ENCODE measurements around the gene PFN1.

DNA sequence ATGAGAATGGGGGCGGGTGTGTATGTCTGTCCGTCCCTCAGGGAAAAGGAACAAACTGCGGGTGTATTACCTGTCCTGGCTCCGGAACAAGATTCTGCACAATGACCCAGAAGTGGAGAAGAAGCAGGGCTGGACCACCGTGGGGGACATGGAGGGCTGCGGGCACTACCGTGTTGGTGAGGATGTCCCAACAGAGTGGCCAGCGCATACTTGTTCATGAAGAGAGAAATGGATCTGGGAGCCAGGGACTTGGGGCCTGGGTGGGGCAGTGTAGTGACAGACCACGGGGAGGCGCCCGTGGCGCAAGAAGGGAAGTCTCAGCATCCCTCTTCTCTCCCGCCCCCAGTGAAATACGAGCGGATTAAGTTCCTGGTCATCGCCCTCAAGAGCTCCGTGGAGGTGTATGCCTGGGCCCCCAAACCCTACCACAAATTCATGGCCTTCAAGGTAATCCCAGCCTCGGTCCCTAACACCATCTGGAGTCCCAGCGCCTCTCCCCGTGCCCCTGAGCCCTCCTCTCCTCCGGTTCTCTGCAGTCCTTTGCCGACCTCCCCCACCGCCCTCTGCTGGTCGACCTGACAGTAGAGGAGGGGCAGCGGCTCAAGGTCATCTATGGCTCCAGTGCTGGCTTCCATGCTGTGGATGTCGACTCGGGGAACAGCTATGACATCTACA, 52.5 kb downstream of the PFN1 start:
- TF ChIP-seq REST (IDR thresholded peaks at IDR 0.05; ENCODE audit: borderline replicate concordance) (no peak), POLR2AphosphoS5 (IDR thresholded peaks at IDR 0.05) (no peak), TAF1 (IDR thresholded peaks at IDR 0.05; ENCODE audit: low read depth) (no peak), EZH2 (IDR thresholded peaks at IDR 0.05; ENCODE audit: borderline replicate concordance, insufficient read depth, low read length, poor library complexity, severe bottlenecking) (no peak)
- TF ChIP-seq, protein P1, sequence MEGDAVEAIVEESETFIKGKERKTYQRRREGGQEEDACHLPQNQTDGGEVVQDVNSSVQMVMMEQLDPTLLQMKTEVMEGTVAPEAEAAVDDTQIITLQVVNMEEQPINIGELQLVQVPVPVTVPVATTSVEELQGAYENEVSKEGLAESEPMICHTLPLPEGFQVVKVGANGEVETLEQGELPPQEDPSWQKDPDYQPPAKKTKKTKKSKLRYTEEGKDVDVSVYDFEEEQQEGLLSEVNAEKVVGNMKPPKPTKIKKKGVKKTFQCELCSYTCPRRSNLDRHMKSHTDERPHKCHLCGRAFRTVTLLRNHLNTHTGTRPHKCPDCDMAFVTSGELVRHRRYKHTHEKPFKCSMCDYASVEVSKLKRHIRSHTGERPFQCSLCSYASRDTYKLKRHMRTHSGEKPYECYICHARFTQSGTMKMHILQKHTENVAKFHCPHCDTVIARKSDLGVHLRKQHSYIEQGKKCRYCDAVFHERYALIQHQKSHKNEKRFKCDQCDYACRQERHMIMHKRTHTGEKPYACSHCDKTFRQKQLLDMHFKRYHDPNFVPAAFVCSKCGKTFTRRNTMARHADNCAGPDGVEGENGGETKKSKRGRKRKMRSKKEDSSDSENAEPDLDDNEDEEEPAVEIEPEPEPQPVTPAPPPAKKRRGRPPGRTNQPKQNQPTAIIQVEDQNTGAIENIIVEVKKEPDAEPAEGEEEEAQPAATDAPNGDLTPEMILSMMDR (IDR thresholded peaks at IDR 0.05; ENCODE audit: poor library complexity, severe bottlenecking), result no peak
